Measurements from ENCODE around the gene PGBD5. TPM values are rescaled to one million over a fixed set of nuclear protein-coding genes. Genes with fewer than 3 reads are reported as not detected.

Gene PGBD5
- total RNA-seq, 1 donor from 2014 or later, result 72.4 TPM

GRCh38 chr1:230277201-230278025, 148.7 kb downstream of the PGBD5 start:
- Mint-ChIP-seq H3K27ac (ENCODE audit: unreplicated experiment) (no peak overlapping the region), H3K36me3 (ENCODE audit: unreplicated experiment) (no peaks in the 10 kb centered on the region), H3K4me1 (ENCODE audit: low read depth, unreplicated experiment) (peaks cover 9% of the 10 kb centered on the region), H3K27me3 (ENCODE audit: unreplicated experiment) (no peaks in the 10 kb centered on the region), H3K9me3 (ENCODE audit: unreplicated experiment) (peaks cover 5% of the 10 kb centered on the region), H3K4me3 (ENCODE audit: unreplicated experiment) (peak overlapping the region; percentile 13)
- DNase-seq, result no peak
- TF ChIP-seq CTCF (IDR thresholded peaks at IDR 0.05; ENCODE audit: partially characterized antibody, unreplicated experiment), result no peak

DNA sequence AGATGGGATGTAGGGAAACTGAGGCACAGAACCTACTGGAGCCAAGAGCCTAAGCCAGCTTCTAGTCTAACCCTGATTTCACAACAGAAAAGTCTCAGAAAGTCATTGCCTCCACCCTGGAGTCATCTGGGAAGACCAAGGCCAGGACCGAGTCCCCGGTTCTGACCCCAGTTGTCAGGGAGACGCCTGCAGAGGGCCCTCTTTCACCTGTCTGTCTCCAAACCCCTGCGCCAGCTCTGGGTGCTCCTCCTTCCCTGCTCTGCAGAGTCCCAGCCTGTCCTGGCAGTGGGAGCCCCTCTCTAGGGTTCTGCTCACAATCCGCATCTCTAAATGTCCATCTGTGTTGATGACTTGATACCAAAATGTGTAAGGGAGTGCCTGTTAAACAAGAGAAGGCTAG, 149.7 kb downstream of the PGBD5 start:
- H3K27ac Mint-ChIP-seq (ENCODE audit: unreplicated experiment), result no peak overlapping the region
- no peak for TF ChIP-seq CTCF (IDR thresholded peaks at IDR 0.05; ENCODE audit: partially characterized antibody, unreplicated experiment)
- no peak for DNase-seq

GRCh38 chr1:230274254-230274653, 151.9 kb downstream of the PGBD5 start:
- no peaks in the 10 kb centered on the region for H3K27me3 Mint-ChIP-seq (ENCODE audit: unreplicated experiment)
- H3K27ac Mint-ChIP-seq (ENCODE audit: unreplicated experiment), result no peak overlapping the region
- H3K36me3 Mint-ChIP-seq (ENCODE audit: unreplicated experiment), result no peaks in the 10 kb centered on the region
- DNase-seq, result no peak
- no peak overlapping the region for H3K4me3 Mint-ChIP-seq (ENCODE audit: unreplicated experiment)
- TF ChIP-seq CTCF (IDR thresholded peaks at IDR 0.05; ENCODE audit: partially characterized antibody, unreplicated experiment), result no peak
- H3K9me3 Mint-ChIP-seq (ENCODE audit: unreplicated experiment), result peaks cover 3% of the 10 kb centered on the region
- H3K4me1 Mint-ChIP-seq (ENCODE audit: low read depth, unreplicated experiment), result peaks cover 13% of the 10 kb centered on the region

More for the DNA sequence above, 149.7 kb downstream of the PGBD5 start:
- Mint-ChIP-seq H3K27me3 (ENCODE audit: unreplicated experiment) (no peaks in the 10 kb centered on the region), H3K4me1 (ENCODE audit: low read depth, unreplicated experiment) (peaks cover 9% of the 10 kb centered on the region), H3K4me3 (ENCODE audit: unreplicated experiment) (no peak overlapping the region), H3K9me3 (ENCODE audit: unreplicated experiment) (peaks cover 3% of the 10 kb centered on the region), H3K36me3 (ENCODE audit: unreplicated experiment) (no peaks in the 10 kb centered on the region)

DNA sequence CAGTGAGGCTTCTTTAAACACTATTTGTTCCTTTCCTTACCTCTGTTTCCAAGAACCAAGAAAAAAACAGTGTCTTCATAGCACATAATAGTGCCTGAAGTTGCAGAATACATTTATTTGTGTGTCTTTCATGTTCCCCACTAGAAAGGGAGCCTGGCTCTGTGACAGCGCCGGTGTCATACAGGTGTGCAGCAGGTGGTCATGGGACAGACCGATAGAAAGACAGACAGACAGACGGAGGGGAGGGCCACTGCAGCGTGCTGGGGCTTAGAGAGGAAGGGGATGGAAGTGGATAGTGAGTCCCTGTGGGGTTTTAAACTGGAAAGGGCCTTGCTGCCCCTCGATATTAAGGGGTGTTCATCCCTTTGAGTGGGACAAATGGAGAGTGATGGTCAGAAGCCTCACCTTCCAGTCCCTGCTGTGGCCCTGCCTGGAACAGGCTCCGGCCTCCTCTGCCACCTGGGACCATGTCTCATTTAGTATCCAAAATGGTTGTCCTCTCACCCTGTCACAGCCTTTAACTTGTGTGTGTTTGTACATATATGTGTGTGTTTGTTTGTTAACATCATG, 152.9 kb downstream of the PGBD5 start:
- no peak for TF ChIP-seq CTCF (IDR thresholded peaks at IDR 0.05; ENCODE audit: partially characterized antibody, unreplicated experiment)
- no peaks in the 10 kb centered on the region for H3K27me3 Mint-ChIP-seq (ENCODE audit: unreplicated experiment)
- H3K36me3 Mint-ChIP-seq (ENCODE audit: unreplicated experiment), result no peaks in the 10 kb centered on the region
- no peak for DNase-seq
- H3K27ac Mint-ChIP-seq (ENCODE audit: unreplicated experiment), result no peak overlapping the region
- no peak overlapping the region for H3K4me3 Mint-ChIP-seq (ENCODE audit: unreplicated experiment)
- peaks cover 13% of the 10 kb centered on the region for H3K4me1 Mint-ChIP-seq (ENCODE audit: low read depth, unreplicated experiment)
- peaks cover 2% of the 10 kb centered on the region for H3K9me3 Mint-ChIP-seq (ENCODE audit: unreplicated experiment)

DNA sequence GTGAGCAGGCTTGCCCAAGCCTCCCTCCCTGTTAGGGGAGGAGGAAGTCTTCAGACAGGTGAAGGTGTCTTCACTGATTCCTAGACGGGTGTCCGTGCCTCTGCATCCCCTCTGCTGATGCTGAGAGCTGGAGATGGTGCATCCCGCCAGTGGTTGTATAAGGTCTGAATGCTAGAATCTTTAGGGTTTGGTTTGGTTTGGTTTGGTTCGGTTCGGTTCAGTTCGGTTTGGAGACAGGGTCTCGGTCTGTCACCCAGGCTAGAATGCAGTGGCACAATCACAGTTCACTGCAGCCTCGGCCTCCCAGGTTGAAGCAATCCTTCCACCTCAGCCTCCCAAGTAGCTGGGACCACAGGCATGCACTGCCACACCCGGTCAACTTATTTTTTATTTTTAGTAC, 153.6 kb downstream of the PGBD5 start:
- H3K27me3 Mint-ChIP-seq (ENCODE audit: unreplicated experiment), result no peaks in the 10 kb centered on the region
- no peaks in the 10 kb centered on the region for H3K36me3 Mint-ChIP-seq (ENCODE audit: unreplicated experiment)
- no peak for TF ChIP-seq CTCF (IDR thresholded peaks at IDR 0.05; ENCODE audit: partially characterized antibody, unreplicated experiment)
- no peak for DNase-seq
- no peak overlapping the region for H3K4me3 Mint-ChIP-seq (ENCODE audit: unreplicated experiment)
- H3K27ac Mint-ChIP-seq (ENCODE audit: unreplicated experiment), result no peak overlapping the region
- peaks cover 14% of the 10 kb centered on the region for H3K4me1 Mint-ChIP-seq (ENCODE audit: low read depth, unreplicated experiment)
- peaks cover 2% of the 10 kb centered on the region for H3K9me3 Mint-ChIP-seq (ENCODE audit: unreplicated experiment)
